ENCODE data around the gene HOXD4.

The HOXD4 gene

DNA sequence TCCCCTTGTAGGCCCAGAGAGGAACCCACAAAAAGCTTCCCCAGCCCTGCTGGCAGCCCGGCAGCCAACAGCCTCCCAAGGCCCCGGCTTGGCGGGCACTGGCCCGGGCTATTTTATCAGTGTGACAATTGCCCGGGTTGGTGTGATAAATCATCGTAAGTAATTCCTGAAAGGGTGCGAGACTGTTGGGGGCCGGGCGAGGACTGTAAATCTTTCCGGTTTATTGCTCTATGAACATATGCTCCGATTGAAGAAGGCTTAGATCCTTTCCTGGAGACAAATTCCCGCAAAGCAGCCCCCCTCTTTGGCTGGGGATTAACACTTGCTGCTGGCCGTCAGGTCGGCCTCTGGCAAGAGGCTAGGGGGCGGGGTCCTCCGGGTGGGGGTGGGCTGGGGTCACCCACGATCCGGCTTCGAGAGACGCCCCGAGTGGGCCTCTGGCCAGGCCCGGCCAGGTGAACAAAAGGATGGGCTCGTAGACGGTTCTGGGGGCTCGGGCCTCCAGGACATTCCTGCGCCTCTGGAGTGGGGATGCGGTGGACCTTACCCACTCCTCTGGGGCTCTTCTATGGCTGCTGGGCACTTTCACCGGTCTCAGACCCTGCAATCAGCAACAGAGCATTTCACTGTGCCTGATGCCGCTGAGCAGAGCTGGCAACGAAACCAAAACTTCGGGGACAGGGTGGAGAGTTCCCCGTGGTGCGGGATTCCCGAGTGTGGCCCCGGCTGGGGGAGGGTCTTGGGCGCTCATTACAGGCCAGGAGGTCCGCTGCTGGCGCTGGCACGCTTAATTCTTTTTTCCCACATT is 7.7 kb downstream of the HOXD4 start:
- H3K4me3 ChIP-seq (ENCODE audit: low read length), result no peak overlapping the region
- TF ChIP-seq ZNF274 (IDR thresholded peaks at IDR 0.05; ENCODE audit: low read depth, low read length), result no peak

DNA sequence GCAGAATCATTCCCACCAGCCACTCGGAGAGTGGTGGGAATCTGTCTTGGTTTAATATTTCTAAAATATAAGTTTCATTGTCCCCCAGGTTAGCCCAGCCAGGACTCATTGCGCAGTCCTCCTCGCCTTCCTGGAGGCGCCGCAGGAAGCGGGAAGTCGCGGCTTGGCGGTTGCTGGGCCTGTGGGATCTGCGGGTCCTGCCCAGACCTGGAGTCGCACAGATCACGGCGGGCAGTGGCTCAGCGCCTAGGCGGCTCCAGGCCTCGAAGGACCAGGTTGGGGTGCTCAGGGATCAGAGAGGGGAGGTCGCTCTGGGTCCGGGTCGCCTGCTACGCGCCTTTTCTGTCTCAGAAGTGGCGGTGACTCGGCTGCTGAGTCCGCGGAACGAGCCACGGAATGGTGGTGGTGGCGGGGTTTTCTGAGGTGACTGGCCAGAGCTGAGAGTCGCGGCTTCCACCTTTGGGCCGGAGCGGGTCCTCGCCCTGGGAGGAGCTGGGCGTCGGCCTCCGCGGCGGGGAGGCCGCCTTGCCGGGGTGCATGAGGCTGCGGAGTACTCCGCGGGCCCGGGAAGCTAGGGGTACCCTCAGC is 8.4 kb downstream of the HOXD4 start:
- H3K4me3 ChIP-seq (ENCODE audit: low read length), result no peak overlapping the region
- no peak for TF ChIP-seq ZNF274 (IDR thresholded peaks at IDR 0.05; ENCODE audit: low read depth, low read length)

DNA sequence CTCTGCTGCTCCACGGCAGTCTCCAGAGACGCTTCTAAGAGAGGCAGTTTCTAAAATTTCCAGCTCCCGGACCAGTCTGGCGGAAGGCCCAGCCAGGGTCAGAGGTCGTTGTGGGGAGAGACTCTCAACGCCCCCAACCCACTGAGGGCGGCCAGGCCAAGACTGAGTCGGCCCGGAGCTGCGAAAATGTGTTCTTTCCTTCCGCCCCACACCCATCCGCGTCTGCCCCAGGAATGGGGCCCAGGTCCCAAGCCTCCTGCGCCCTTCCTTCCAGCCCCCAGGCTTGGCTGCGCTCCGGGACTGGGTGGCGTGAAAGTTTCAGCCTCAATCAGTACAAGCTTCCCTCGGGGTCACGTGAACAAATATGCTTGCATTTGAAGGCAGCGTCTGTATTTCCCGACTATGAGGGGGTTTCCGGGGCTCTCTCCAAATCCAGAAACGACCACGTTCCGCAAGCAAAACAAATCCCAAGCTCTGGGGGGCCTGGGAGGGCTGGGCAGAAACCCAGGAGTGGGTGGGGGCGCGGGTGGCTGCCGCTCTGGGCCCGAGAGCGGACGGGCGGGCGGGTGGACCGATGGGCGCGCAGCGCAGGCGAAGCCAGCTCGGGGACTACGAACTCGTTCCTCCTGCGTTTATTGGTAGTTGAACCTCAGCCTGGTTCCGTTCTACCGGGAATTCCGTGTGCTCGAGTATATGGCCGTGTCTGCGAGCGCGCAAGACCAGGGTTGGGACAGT is 9.1 kb downstream of the HOXD4 start:
- TF ChIP-seq ZNF274 (IDR thresholded peaks at IDR 0.05; ENCODE audit: low read depth, low read length), result no peak
- no peak overlapping the region for H3K4me3 ChIP-seq (ENCODE audit: low read length)

DNA sequence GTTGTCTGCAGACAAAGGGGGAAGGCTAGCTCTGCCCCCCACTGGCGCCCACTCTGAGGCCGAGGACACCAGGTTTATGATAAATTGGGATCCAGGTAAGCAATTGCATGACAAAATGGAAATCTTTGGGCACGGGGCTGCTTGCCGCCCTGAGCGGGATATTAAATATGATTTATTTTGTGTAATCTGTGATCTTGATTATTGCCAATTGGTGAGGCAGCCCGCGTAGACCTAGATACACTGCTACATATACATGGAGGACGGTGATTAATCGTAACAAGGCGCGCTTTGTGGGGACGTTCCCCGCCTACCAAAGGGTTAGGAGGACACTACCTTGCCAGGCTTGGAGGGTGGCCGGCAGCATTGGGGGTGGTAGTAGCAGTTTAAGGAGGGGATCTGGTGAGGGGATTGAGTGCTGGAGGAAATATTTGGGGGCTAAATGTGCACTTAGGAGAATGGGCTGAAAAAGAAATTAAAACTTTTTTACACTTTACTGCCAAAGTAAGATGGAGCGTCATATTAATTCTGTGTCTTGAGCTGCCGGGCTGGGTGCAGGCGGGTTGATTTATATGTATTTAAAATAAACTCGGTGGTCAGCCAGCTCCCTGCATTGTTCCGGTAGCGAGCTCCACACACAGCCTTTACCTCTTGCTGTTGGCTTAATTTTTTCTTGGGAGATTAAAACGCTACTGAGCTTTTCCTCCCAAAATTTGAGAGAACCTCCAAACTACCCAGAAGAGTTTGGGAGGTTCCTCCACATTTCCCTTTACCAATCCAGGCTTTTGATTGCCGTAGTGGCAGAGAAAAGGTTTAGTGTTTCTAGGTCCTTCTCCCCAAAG is 9.9 kb downstream of the HOXD4 start:
- TF ChIP-seq ZNF274 (IDR thresholded peaks at IDR 0.05; ENCODE audit: low read depth, low read length), result no peak
- no peak overlapping the region for H3K4me3 ChIP-seq (ENCODE audit: low read length)

DNA sequence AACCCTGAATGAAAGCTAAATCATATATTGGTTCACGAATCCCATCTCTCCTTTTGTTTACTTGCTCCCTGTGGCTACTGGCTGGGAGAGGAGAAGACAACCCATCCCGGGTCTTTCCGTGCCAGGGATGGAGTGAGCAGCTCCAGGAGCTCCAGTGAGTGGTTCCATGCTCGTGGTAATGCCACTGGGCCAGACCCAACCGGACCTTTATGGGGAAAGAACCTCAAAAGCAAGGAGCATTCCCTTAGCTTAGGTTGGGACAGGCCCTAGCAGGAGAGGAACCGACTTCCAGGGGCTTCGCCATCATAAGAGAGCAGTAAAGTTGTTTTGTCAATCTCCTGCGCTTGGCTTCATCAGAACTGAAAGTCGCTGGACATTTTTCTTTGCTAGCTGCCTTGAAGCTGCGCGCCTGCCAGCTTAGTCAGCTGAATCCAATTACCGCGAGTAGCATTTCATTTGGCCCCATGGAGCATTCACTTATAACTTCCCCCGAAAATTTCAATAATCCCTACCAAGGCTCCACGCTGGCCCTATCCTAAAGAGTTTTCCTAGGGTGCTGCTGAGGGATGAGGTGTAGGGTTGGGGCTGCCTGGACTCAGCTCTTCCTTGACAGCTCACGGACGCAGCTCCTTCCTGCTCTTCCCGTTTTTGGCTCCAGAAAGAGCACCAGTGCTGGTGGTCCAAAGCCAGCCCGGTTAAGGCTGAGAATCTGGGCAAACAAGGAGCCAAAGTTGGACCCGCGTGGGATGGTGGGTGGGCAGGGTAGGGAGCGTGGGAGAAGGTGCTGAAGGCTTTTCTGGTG is 10.7 kb downstream of the HOXD4 start:
- TF ChIP-seq ZNF274 (IDR thresholded peaks at IDR 0.05; ENCODE audit: low read depth, low read length), result no peak
- H3K4me3 ChIP-seq (ENCODE audit: low read length), result no peak overlapping the region

DNA sequence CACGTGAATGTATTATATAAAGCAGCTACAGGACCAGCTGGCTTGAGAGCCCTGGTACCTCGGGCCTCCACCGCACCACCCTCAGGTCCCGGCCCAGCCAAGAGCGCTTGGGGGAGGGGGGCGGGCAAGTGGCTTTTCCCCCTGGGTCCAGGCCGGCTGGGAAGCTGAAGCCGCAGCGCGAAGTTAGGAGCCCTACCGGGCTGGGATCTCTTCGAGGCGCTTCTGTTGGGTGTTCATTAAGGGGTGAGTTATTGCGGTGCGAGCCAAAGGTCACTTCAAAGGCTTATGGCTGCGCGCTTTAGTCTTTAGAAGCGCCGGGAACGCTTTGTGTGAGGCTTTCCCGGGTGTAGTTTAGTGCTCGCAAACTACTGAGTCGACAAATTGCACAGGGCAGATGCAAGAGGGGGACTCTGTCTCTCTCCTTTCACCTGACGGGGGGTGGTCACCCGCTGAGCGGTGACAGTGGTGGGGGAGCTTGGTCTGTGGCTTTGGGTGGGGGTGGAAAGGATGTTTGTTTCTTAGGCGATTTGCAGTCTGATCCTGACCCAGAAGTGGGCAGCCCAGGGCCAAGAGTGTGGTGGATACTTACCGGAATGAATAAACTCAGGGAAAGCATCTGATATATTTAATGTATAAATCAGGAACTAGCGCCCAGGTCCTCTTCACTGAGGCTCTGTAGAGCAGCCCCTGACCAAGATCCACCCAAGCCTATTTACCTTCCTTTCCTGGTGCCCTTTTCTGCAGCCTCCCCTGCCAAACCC is 11.7 kb downstream of the HOXD4 start:
- TF ChIP-seq ZNF274 (IDR thresholded peaks at IDR 0.05; ENCODE audit: low read depth, low read length), result no peak
- no peak overlapping the region for H3K4me3 ChIP-seq (ENCODE audit: low read length)

DNA sequence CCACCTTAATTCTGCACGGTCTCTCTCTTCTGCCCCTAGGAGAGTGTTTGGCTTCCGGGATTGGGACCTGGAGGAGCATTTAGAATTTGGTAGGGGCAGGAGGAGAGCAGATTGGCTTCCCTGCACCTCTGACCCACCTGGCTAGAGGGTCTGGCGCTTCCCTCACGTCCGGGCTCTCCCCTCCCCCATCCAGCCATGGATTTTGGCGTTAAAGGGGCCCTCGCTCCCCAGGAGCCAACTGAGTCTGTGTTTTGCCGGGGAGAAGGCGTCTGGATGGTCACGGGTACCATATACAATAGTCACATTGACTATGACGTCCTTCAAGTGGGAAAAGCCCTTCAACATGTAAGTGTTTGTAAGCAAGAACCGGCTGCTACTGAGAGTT is 12.3 kb downstream of the HOXD4 start:
- no peak for TF ChIP-seq ZNF274 (IDR thresholded peaks at IDR 0.05; ENCODE audit: low read depth, low read length)
- H3K4me3 ChIP-seq (ENCODE audit: low read length), result no peak overlapping the region

DNA sequence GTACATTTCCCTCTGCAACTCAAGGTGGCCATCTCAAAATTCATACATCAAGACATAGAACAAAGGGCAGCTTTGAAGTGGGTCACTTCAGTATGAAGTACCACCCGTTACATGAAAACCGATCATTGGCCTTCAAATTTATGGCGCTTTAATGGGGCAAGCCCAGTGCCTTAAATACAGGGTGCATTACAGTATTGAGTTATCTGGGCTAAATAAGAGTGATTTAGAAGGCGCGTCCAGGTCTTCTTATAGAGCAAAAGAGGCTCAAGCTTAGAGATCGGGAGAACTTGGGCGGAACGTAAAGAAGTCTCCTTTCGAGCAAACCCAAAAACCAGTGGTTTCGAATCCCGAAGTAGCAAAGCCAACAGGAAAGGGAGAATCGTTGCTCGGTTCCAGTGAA is 12.9 kb downstream of the HOXD4 start:
- no peak for TF ChIP-seq ZNF274 (IDR thresholded peaks at IDR 0.05; ENCODE audit: low read depth, low read length)
- H3K4me3 ChIP-seq (ENCODE audit: low read length), result no peak overlapping the region

DNA sequence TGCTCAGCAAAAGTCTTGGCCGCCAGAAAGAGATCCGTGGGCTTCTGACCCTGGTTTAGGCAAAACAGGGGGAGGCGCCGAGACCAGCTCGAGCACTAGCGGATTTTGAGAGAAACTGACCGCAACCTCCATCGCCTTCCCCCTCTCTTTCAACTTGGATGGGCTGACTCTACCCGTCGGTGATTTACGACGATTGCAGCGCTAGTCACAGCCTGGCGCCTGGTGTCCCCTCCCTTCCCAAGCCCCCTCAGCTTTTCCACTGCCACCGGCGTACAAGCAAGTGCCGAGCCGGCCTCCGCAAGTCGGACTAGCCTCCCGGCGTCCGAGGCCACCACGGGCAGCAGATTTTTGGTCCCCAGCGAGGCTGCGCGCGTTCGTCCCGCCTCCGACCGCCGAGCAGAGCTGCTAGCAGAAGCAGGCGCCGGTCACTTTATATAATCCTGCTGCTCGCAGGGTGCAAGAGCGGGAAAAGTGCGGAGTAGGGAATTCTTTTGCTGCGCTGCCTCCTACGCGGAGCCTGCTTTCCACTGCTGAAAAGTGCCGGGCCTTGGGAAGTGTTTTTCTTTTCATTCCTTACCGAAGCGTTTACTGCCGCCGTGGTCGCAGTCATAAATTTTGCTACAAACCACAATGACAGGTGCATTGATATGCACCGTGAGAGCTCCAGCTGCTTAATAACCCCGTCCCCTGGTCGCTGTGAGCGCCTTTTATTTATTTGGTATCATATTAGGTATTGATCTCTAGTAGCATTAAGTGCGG is 13.4 kb downstream of the HOXD4 start:
- TF ChIP-seq ZNF274 (IDR thresholded peaks at IDR 0.05; ENCODE audit: low read depth, low read length), result no peak
- no peak overlapping the region for H3K4me3 ChIP-seq (ENCODE audit: low read length)

DNA sequence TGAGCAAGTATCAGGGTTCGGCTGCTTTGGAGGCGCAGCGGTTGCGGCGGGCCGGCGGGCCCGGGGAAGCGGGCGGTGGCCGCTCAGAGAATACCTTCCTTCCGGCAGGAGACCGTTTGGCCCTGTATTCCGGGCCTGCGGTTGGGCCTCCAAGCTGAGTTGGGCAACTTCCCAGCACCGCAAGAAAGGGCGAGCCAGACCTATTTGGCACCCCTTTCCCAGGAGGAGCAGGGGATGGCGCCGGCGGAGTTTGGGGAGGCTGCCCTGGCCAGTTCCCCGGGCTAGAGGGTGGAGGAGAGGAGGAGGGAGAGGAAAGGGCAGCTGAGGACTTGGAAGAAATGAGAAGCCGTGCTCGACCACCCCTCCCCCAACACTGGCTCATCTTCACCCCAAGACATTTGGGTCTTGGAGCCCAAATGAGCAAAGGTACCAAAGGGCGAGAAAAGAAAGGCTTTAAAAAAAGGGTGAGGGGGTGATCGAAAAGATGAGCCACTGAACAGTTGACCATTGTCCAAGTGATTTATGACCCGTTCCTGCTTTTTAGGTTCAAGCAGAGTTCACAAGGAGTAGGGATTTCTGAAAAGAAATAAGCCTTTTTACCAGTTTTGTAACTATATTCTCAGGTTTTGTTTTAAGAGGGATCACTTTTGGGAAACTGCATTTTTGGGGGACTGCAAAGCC is 14.2 kb downstream of the HOXD4 start:
- no peak overlapping the region for H3K4me3 ChIP-seq (ENCODE audit: low read length)
- TF ChIP-seq ZNF274 (IDR thresholded peaks at IDR 0.05; ENCODE audit: low read depth, low read length), result no peak

DNA sequence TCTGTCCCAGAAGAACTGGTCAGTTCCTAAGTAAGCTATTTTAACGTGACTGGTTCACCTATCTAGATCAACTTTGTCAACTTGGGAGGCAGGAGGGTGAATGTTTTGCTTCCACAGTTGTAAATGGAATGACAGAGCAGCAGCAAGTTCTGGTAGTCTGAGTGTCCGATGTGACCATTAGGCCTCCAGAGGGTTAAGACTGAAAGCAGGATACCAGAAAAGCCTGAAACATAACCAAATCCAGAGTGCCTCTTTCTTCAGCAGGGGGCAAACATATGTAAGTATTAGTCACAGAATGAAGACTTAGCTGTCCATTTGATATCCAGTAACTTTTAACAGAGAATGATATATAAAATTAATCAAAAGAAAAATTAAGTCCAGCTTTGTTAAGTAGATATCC is 14.9 kb downstream of the HOXD4 start:
- H3K4me3 ChIP-seq (ENCODE audit: low read length), result no peak overlapping the region
- no peak for TF ChIP-seq ZNF274 (IDR thresholded peaks at IDR 0.05; ENCODE audit: low read depth, low read length)

DNA sequence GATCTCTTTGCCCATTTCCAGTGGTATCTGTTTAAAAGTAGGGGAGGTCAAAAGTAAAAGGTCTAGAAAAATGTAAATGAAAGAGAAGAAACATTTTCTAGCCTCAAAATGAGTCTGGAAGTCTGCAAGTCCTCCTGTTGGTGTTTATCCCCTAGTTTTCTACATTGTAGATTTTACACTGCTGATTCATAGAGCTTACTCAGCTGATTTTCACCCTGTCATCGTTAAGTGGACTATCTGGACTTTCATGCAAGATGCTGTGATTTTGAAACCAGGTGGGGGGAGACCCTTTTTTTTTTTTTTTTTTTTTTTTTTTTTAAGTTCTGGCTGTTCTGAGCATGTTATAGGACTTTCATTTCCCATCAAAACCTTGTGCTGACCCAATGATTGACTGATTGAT is 16.0 kb downstream of the HOXD4 start:
- H3K4me3 ChIP-seq (ENCODE audit: low read length), result no peak overlapping the region
- TF ChIP-seq ZNF274 (IDR thresholded peaks at IDR 0.05; ENCODE audit: low read depth, low read length), result no peak

Data from GM08714 (cell line).